ENCODE measurements around the gene RTTN.

- TF ChIP-seq CTCF (conservative IDR thresholded peaks at IDR 0.05; ENCODE audit: low read depth in 2 of 2) (no peak), REST (IDR thresholded peaks at IDR 0.05; ENCODE audit: unreplicated experiment) (no peak), POLR2AphosphoS5 (IDR thresholded peaks at IDR 0.05; ENCODE audit: low read depth) (no peak), ZNF331 (CRISPR knock-in tag; IDR thresholded peaks at IDR 0.05; ENCODE audit: low read depth) (no peak), EZH2phosphoT487 (IDR thresholded peaks at IDR 0.05; ENCODE audit: unreplicated experiment) (no peak), EZH2 (IDR thresholded peaks at IDR 0.05; ENCODE audit: low read depth, unreplicated experiment) (no peak), CREB1 (CRISPR knock-in tag; IDR thresholded peaks at IDR 0.05; ENCODE audit: low read depth) (no peak), STAT1 (IDR thresholded peaks at IDR 0.05; ENCODE audit: unreplicated experiment) (no peak), JUNB (IDR thresholded peaks at IDR 0.05; ENCODE audit: unreplicated experiment) (no peak)
Observed at GRCh38 chr18:70124139-70124538, 81.3 kb downstream of the RTTN start.

Data from GM23338 (cell line).